LNCaP clone FGC (cell line): Measurements from ENCODE around the gene ZBTB24.

Experiments
- DNase-seq: peaks from one replicate; pipeline ENCODE4 v3.0.0-alpha.2; 2011; ENCODE audit warnings: low read depth
- H3K4me3 ChIP-seq: 2 replicates; pipeline ENCODE4 v1.5.1; 2011; ENCODE audit warnings: mild to moderate bottlenecking, low read depth, low read length, control low read depth
- TF ChIP-seq, protein P1 (sequence below): IDR thresholded peaks from 2 replicates; pipeline ENCODE4 v1.5.1; 2012; ENCODE audit warnings: mild to moderate bottlenecking; ENCODE audit not compliant: control insufficient read depth, insufficient read depth; ENCODE audit errors: extremely low read depth

Gene ZBTB24

DNA sequence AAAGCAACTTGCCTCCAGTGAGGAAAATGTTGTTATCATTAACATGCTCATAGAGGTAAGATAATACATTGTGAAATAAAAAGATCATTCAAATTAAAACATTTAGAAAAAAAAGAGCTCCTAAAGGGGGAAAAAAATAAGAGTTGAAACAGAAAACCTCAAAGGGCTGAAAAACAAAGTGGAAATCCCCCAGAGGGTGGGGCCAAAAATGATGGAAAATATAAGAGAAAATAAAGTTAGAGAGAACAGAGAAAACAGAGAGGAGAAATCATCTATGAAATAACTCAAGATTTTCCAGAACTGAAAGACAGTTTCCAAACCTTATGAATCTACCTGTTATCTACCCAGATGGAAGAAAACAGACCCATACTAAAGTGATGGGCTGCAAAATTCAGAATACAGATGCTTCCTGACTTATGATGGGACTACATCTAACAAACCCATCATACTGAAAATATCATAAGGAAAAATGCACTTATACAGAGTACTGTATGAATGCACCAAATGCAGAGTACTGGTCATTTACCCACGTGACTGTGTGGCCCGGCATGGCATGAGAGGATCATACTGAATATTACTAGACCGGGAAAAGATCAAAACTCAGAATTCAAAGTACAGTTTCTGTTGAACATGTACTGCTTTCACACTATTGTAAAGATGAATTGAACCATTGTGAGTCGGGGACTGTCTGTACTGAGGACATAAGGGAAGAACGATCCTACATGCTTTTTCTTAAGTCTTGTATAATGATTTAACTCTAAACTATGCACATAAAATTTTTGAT, 4.0 kb downstream of the ZBTB24 start:
- TF ChIP-seq, protein P1, sequence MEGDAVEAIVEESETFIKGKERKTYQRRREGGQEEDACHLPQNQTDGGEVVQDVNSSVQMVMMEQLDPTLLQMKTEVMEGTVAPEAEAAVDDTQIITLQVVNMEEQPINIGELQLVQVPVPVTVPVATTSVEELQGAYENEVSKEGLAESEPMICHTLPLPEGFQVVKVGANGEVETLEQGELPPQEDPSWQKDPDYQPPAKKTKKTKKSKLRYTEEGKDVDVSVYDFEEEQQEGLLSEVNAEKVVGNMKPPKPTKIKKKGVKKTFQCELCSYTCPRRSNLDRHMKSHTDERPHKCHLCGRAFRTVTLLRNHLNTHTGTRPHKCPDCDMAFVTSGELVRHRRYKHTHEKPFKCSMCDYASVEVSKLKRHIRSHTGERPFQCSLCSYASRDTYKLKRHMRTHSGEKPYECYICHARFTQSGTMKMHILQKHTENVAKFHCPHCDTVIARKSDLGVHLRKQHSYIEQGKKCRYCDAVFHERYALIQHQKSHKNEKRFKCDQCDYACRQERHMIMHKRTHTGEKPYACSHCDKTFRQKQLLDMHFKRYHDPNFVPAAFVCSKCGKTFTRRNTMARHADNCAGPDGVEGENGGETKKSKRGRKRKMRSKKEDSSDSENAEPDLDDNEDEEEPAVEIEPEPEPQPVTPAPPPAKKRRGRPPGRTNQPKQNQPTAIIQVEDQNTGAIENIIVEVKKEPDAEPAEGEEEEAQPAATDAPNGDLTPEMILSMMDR: no peak
- DNase-seq: no peak
- H3K4me3 ChIP-seq: no peak overlapping the region

DNA sequence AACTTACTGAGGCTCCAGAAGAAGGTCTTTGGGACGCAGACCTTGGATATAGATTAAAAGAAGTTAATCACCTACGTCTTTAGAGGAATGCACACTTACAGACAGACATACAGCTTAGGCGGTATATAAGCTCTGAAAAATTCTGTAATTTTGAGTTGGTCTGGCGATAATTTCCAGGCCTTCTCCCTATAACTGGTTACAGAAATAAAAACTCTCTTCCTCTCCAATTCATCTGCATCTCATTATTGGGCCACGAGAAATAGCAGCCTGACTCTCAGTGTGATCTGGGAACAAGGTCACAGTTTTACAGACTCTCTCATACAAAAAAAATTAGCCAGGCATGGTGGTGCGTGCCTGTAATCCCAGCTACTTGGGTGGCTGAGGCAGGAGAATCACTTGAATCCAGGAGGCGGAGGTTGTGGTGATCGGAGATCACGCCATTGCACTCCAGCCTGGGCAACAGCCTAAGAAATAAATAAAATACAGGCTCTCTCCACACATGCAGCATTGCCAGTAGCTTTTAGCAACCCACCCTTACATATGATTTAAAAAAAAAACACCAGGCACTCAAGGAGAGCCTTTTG, 4.7 kb downstream of the ZBTB24 start:
- TF ChIP-seq, protein P1: no peak
- no peak overlapping the region for H3K4me3 ChIP-seq
- no peak for DNase-seq

DNA sequence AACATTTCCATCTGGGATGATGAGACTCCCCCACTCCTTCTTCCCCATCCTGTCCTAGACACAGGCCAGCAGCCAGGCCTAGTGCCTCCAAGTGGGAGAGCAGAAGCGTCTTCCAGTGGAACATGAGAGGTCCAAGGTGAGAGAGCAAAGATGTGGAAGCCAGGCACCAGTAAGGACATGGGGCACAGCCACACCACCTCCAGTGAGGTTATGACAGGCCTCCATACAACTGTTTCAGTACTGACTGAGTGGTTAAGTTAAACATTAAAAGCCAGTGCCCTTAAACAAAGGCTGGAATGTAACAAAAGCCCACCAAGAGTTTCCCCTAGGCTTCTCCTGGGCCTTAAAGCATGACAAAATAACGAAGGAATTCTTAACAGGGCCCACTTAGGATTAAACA, 5.3 kb downstream of the ZBTB24 start:
- DNase-seq: no peak
- TF ChIP-seq, protein P1: no peak
- H3K4me3 ChIP-seq: no peak overlapping the region

DNA sequence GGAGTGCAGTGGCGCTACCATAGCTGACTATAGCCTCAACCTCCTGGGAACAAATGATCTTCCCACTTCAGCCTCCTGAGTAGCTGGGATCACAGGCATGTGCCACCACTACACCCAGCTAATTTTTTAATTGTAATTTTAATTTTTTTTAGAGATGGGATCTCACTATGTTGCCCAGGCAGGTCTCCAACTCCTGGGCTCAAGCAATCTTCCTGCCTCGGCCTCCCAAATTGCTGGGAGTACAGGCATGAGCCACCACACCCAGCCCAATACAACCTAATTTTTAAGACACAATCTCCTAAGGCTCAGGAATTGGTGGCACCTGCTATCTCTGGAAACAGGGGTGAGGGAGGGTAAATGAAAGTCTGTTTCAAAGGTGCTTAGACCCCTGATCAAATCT, 5.8 kb downstream of the ZBTB24 start:
- H3K4me3 ChIP-seq: no peak overlapping the region
- DNase-seq: no peak
- TF ChIP-seq, protein P1: no peak

DNA sequence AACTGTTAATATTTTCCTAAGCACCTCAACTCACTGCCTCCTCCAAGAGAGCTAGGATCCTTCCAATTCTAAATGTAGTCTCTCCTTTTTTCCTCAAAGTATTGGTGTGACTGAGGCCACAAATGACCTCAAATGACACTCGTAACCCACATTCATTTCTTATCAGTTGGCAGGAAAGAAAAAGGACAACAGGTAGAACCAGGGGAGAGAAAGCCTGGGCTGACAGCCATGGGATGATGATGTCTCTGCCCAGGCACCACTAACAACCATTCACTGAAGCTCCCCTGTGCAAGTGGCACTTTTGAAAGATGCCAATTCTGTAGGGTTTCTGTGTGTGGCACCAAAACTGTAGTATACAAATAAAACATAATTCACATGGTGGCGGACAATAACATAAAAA, 7.4 kb downstream of the ZBTB24 start:
- DNase-seq: peak; percentile 51
- TF ChIP-seq, protein P1: no peak
- no peak overlapping the region for H3K4me3 ChIP-seq

DNA sequence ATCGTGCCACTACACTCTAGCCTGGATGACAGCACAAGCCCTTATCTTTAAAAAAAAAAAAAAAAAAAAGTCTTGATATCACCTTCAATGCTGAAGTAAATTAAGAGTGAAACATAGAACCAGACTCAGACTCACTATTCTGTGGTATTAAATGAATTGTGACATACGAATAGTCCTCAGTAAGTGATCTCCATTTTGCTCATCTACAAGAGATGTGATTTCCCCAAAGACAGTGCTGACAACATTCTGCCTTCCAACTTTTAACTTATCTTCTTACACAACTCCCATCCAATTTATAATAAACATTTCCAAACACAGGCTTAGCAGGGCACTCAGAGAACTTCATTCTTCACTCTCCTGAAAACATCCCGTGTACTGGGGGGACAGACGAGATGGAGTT, 8.0 kb downstream of the ZBTB24 start:
- H3K4me3 ChIP-seq: no peak overlapping the region
- no peak for DNase-seq
- TF ChIP-seq, protein P1: no peak
